HUES64 (cell line): Measurements from ENCODE around the gene LARP1. TPM values are rescaled to one million over a fixed set of nuclear protein-coding genes. Genes with fewer than 3 reads are reported as not detected.

Source experiments
- H3K27ac ChIP-seq: 2 replicates; pipeline ENCODE4 v1.7.0; 2013; ENCODE audit warnings: low read depth, low read length, inconsistent platforms
- H3K27me3 ChIP-seq: 2 replicates; pipeline ENCODE4 v1.6.1; 2013; ENCODE audit warnings: mild to moderate bottlenecking, low read length; ENCODE audit not compliant: insufficient read depth
- H3K36me3 ChIP-seq: 2 replicates; pipeline ENCODE4 v1.6.1; 2013; ENCODE audit warnings: mild to moderate bottlenecking, low read length; ENCODE audit not compliant: insufficient read depth
- H3K4me1 ChIP-seq: 2 replicates; pipeline ENCODE4 v1.6.1; 2013; ENCODE audit warnings: mild to moderate bottlenecking, low read length, moderate library complexity; ENCODE audit not compliant: insufficient read depth
- H3K4me3 ChIP-seq: 2 replicates; pipeline ENCODE4 v1.5.1; 2013; ENCODE audit warnings: mild to moderate bottlenecking, low read length, moderate library complexity
- H3K9ac ChIP-seq: 2 replicates; pipeline ENCODE4 v1.6.1; 2013; ENCODE audit warnings: mild to moderate bottlenecking, low read depth, low read length
- H3K9me3 ChIP-seq: 2 replicates; pipeline ENCODE4 v1.6.1; 2013; ENCODE audit warnings: low read depth, low read length; ENCODE audit not compliant: insufficient read depth
- WGBS: fragments of 150-250, 120-280 bp; methylation state at CpG from one replicate; pipeline ENCODE4 v1.1.7; 2013; ENCODE audit warnings: missing lambda C conversion rate; 5-methylcytosine and 5-hydroxymethylcytosine counted together
- polyA plus RNA-seq, 2 experiments: library from polyadenylated mRNA; stranded (reverse); fragments of 50-300 nt; gene quantifications; one replicate each; pipeline ENCODE4 v1.2.3, GENCODE V29; 2013

Gene LARP1
- 140 TPM for polyA plus RNA-seq (2013, experiment 1 of 2)
- 130 TPM for polyA plus RNA-seq (2013, experiment 2 of 2)

GRCh38 chr5:154755361-154756008 is at the start of gene LARP1:
LARP1 (plus strand) TSS chr5:154755377; CDS start chr5:154755758, 381 bp downstream.
- no peaks in the 10 kb centered on the region for H3K27me3 ChIP-seq
- WGBS = under 1% methylated on average over 59 of the region's 75 CpGs
- no peaks in the 10 kb centered on the region for H3K9me3 ChIP-seq
- H3K4me3 ChIP-seq = peak within 1 kb of the TSS; percentile 97
- peak within 1 kb of the TSS; percentile 93 for H3K9ac ChIP-seq
- peak within 1 kb of the TSS; percentile 97 for H3K27ac ChIP-seq
- peaks cover 39% of the 10 kb centered on the region for H3K4me1 ChIP-seq
- H3K36me3 ChIP-seq = no peaks in the 10 kb centered on the region

DNA sequence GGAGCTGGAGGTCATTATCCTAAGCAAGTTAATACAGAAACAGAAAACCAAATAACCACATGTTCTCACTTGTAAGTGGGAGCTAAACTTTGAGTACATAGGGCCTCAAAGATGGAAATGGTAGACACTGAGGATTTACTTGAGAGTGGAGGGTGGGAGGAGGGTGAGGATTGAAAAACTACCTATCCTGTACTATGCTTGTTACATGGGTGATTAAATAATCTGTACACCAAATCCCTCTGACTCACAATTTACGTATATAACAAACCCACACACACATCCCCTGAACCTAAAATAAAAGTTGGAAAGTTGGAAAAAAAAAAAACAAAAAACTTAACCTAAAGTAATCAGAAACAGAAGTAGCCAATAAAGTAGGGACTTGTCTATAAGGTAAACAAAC is 48.8 kb upstream of the LARP1 start:
- no peaks in the 10 kb centered on the region for H3K4me1 ChIP-seq
- no peak overlapping the region for H3K27ac ChIP-seq
- H3K27me3 ChIP-seq = no peaks in the 10 kb centered on the region
- H3K9me3 ChIP-seq = no peaks in the 10 kb centered on the region
- WGBS = no CpG with 5 or more reads among the region's 1 CpG
- no peaks in the 10 kb centered on the region for H3K36me3 ChIP-seq
- no peak overlapping the region for H3K4me3 ChIP-seq
- H3K9ac ChIP-seq = no peak overlapping the region

GRCh38 chr5:154707641-154708040 is 47.5 kb upstream of the LARP1 start:
- 92% methylated on average over 5 of the region's 5 CpGs for WGBS
- H3K36me3 ChIP-seq = no peaks in the 10 kb centered on the region
- H3K27ac ChIP-seq = no peak overlapping the region
- H3K4me3 ChIP-seq = no peak overlapping the region
- H3K27me3 ChIP-seq = no peaks in the 10 kb centered on the region
- H3K9me3 ChIP-seq = no peaks in the 10 kb centered on the region
- no peak overlapping the region for H3K9ac ChIP-seq
- peaks cover 10% of the 10 kb centered on the region for H3K4me1 ChIP-seq

- Histone ChIP-seq H3K9me3 (no peaks in the 10 kb centered on the region), H3K27me3 (no peaks in the 10 kb centered on the region), H3K9ac (no peak overlapping the region), H3K4me3 (no peak overlapping the region), H3K36me3 (no peaks in the 10 kb centered on the region), H3K27ac (no peak overlapping the region), H3K4me1 (peaks cover 16% of the 10 kb centered on the region)
- WGBS = 90% methylated on average over 6 of the region's 6 CpGs
These were observed 47.0 kb upstream of the LARP1 start for GRCh38 chr5:154708207-154708606.

- H3K9me3 ChIP-seq = no peaks in the 10 kb centered on the region
- H3K4me3 ChIP-seq = no peak overlapping the region
- peaks cover 22% of the 10 kb centered on the region for H3K4me1 ChIP-seq
- H3K36me3 ChIP-seq = no peaks in the 10 kb centered on the region
- 96% methylated on average over 5 of the region's 5 CpGs for WGBS
- no peak overlapping the region for H3K27ac ChIP-seq
- H3K9ac ChIP-seq = no peak overlapping the region
- H3K27me3 ChIP-seq = no peaks in the 10 kb centered on the region
These were observed 46.3 kb upstream of the LARP1 start for GRCh38 chr5:154708846-154709245.

DNA sequence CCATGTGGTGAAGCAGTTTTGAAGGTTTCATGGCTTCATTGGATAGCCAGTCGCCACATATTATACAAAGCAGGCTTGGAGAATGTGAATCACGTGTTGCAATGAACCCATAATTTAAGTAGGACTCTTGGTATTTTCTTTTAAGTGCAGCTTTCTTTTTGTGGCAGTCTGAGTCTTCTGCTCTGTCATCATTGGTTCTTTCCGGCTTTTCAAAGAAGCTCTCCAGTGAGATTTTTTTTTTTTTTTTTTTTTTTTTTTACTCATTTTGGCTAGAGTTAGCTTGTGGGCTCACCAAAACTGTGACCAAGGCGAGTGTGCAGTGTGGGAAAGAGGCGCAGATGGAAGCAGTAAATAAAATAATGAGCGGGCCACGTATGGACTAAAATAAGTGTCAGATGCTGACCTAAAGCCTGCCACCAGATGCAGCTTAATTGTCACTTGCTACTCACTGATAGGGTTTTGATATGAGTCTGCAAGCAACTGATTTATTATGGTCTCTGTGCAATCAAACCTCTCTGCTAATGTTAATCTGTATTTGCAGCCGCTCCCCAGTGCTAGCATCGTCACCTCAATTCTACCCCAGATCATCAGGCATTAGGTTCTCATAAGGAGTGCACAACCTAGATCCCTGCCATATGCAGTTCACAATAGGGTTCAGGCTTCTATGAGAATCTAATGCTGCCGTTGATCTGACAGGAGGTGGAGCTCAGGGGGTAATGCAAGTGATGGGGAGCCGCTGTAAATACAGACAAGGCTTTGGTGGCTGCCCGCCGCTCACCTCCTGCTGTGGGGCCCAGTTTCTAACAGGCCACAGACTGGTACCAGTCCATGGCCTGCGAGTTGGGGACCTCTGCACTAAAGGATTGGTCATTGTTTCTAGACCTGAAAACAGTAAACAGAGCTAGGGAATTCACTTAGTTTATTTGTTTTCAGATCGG is 45.5 kb upstream of the LARP1 start:
- Histone ChIP-seq H3K27me3 (no peaks in the 10 kb centered on the region), H3K4me3 (no peak overlapping the region), H3K36me3 (no peaks in the 10 kb centered on the region), H3K9me3 (no peaks in the 10 kb centered on the region), H3K4me1 (peaks cover 30% of the 10 kb centered on the region), H3K27ac (no peak overlapping the region), H3K9ac (no peak overlapping the region)
- WGBS = 92% methylated on average over 15 of the region's 15 CpGs

GRCh38 chr5:154712518-154713437 is 42.4 kb upstream of the LARP1 start:
- no peaks in the 10 kb centered on the region for H3K9me3 ChIP-seq
- H3K9ac ChIP-seq = peak overlapping the region; percentile 25; the same call in 1 of the 2 replicates
- H3K4me1 ChIP-seq = peaks cover 31% of the 10 kb centered on the region
- no peaks in the 10 kb centered on the region for H3K27me3 ChIP-seq
- peak overlapping the region; percentile 83 for H3K27ac ChIP-seq
- H3K36me3 ChIP-seq = no peaks in the 10 kb centered on the region
- 24% methylated on average over 13 of the region's 13 CpGs for WGBS
- peak overlapping the region; percentile 42 for H3K4me3 ChIP-seq

- no peak overlapping the region; the same call in 1 of the 2 replicates for H3K27ac ChIP-seq
- 85% methylated on average over 2 of the region's 2 CpGs for WGBS
- H3K27me3 ChIP-seq = no peaks in the 10 kb centered on the region
- peaks cover 31% of the 10 kb centered on the region for H3K4me1 ChIP-seq
- no peak overlapping the region; the same call in 1 of the 2 replicates for H3K4me3 ChIP-seq
- no peak overlapping the region for H3K9ac ChIP-seq
- H3K36me3 ChIP-seq = no peaks in the 10 kb centered on the region
- no peaks in the 10 kb centered on the region for H3K9me3 ChIP-seq
These were observed 41.5 kb upstream of the LARP1 start for GRCh38 chr5:154713615-154714125.

DNA sequence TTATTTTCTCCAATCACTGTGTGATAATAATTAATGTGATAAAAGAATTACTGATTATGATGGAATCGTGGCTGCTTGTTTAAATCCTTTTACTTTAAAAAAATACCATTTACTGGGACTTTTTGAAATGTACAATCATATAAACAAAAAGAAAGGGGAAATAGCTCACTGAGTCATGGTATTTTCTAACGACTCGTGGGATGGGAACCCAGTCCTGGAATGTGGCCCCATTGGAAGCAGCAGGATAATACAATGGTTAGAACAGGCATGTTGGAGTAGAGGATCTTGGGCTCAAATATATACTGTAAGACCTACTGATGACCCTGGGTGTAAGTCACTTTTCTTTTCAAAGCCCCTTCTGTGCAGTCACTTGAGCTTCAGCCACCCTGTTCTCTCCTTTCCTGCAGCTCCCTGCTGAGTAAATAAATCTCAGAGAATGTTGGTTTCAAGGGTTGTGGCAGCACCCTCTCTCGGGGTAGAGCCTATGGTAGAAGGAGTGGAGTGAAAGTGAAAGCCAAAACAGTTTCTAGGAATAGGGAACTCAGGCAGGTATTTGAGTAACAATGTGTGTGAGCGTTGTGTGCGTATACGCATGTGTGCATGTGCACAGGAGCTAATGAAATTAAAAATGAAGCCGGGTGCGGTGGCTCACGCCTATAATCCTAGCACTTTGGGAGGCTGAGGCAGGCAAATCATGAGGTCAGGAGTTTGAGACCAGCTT is 40.8 kb upstream of the LARP1 start:
- WGBS = 82% methylated on average over 9 of the region's 10 CpGs
- no peak overlapping the region for H3K4me3 ChIP-seq
- H3K9me3 ChIP-seq = no peaks in the 10 kb centered on the region
- H3K27ac ChIP-seq = no peak overlapping the region
- H3K9ac ChIP-seq = no peak overlapping the region
- H3K4me1 ChIP-seq = peaks cover 31% of the 10 kb centered on the region
- no peaks in the 10 kb centered on the region for H3K27me3 ChIP-seq
- H3K36me3 ChIP-seq = no peaks in the 10 kb centered on the region

- peak overlapping the region; percentile 55; the same call in 1 of the 2 replicates for H3K27ac ChIP-seq
- no peak overlapping the region for H3K9ac ChIP-seq
- no peaks in the 10 kb centered on the region for H3K27me3 ChIP-seq
- H3K9me3 ChIP-seq = no peaks in the 10 kb centered on the region
- 27% methylated on average over 5 of the region's 5 CpGs for WGBS
- no peaks in the 10 kb centered on the region for H3K36me3 ChIP-seq
- peaks cover 27% of the 10 kb centered on the region for H3K4me1 ChIP-seq
- H3K4me3 ChIP-seq = peak overlapping the region; percentile 2; the same call in 1 of the 2 replicates
These were observed 33.6 kb upstream of the LARP1 start for GRCh38 chr5:154721481-154722058.
